ENCODE data around the gene FLT4.
A peak's percentile ranks its signal among the peaks of the same experiment; 100 is the strongest.

The FLT4 gene

DNA sequence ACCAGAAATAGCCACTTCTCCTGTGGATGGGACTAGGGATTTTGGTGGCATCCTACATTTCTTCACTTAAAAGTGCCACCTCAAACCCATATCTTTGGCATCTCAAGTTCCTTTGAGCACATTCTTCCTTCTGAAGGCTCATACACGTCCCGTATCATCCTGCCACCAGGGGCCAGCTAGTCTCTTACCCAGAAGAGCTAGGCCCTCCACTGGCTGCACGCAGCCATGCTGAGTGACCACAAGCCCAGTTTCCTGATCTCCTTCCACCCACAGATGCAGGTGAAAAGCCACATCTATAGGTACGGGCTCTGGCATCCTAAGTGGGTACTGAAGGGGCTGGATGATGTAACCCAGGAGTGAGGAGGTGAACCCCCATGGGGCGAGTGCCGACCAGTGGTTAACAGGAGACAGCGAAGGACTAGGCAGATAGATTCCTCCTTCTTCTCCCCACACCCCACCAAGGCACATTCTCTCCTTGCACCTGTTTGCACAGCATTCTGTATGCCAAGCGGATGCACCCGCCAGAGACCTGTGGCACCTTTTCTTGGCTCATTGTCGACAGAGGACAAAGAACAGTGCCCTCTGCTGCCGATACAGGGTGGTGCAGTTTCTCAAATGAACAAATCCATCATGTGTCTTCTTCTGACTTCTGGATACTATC lies 43.7 kb downstream of the FLT4 start:
- DNase-seq (ENCODE audit: low read depth) = peak; percentile 44

DNA sequence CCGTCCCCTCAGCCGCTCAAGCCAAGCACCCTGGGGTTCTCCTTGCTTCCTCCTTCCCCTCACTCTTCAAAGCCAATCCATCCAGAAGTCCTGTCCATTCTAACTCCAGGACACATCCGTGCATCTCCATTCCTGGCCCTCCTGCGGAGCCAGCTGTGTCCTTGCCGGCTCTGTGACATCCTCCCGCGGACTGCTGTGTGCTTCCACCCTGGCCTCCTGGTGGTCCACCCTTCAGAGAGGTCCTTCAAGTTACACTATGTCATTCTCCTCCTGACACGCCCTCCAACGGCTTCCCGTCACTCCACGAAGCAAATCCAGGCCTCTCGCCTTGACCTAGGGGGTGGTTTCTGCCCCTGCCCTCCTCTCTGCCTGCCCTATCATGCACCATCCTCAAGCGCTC lies 45.1 kb downstream of the FLT4 start:
- DNase-seq (ENCODE audit: low read depth) = no peak

DNA sequence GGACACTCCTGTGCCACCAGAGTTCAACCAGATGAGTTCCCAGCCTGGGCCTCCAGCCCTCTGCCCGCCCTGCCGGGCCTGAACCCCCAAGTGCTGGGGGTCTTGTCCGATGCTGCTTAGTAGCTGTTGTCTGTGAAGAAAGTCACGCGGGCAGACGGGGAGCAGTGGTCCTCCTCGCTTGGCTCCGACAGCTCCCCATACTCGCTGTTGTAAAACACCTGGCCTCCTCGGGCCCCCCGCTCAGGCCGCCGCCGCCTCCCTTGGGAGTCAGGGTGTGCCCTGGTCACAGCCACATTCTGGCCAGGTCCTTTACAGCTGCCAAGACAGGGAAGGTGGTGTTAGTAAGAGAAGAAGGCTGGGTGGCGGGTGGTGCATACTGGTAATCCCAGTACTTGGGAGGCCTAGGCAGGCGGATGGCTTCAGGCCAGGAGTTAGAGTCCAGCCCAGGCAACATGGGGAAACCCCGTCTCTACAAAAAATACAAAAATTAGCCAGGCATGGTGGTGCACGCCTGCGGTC lies 46.3 kb downstream of the FLT4 start:
- no peak for DNase-seq (ENCODE audit: low read depth)

DNA sequence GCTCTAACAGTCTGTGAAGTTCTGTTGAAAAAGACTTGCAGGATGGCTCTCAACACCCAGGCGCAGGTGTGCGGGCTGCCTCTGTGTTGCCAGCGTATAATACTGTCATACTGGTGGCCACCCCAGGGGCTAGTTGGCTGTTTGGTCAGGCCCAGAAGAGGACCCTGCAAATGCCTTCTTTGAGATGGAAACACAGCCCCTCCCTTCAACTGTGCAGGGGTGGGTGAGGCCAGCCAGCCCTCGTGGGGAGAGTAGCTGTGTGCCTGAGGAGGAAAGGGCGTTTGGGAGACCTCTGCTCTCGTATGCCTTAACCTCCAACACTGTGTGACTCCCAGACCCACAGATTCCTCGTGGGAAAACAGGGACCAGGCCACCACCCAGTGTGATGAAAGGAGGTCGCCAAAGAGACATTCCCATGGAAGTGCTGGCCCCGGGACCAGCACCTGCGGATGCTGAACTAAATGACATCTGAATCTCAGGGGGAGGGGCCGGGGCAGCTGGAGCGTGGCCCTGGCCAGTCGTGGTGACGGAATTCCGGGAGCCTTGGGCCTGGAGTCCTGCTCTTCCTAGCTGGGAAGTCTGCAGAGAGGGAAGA lies 46.8 kb downstream of the FLT4 start:
- no peak for DNase-seq (ENCODE audit: low read depth)

DNA sequence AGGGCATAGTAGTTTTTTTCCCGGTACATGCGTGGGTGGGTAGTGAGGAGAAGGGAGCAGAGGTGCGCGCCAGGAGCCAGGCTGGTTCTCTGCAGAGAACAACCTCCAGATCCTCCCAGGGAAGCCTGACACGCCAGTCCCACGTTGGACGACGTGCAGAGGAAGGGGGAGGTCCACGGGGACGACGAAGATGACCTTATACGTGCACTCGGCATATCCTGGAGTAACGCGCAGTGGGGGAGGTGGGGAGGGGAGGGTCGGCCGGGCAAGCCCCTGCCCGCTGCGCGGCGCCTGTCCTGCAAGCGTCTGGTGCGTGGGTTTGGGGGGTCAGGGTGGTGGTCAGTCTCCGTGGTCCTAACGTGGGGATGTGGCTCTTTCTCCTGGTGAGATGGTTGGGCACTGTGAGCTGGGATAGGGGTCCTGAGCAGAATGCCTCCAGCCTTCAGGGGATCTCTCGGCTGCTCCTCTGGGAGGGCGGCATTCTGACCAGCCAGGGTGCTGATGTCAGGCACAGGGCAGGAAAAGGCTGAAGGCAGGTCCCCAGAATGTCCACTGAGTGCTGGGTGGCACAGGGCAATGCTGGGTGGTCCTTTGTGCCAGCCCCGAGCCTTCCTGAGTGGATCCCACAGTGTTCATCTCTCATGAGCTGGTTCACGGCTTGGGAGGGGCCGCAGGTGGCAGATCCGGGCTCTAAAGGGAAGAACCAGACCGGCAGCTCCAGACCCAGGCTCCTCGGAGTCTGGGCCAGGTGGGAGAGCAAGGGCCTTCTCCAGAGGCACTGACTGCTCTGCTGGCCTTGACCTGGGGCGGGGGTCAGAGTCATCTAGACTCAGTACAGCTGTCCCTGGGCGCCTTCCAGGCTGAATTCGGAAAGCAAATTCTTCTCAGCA lies 47.6 kb downstream of the FLT4 start:
- no peak for DNase-seq (ENCODE audit: low read depth)

DNA sequence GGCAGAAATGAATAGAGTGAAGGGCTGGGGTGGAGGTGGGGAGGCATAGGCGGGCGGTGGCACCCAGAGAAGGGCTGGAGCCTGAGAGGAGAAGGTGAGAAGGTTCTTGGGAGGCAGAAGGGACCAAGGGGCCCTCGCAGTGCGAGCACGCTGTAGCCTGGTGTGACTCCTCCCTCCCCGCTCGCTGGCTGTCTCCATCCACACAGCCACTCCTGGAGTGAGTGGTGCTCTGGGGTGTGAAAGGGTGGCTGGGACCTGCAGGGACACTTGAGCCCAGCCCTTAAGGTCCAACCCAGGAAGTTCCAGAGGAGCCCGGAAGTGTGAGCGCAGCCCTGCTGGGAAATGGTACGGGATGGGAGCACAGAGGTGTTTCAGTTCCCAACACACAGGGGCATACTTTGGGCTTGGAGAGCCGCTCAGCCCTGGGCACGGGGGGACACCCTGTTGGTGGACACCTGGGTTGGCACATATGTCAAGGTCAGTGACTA lies 48.8 kb downstream of the FLT4 start:
- DNase-seq (ENCODE audit: low read depth) = no peak

DNA sequence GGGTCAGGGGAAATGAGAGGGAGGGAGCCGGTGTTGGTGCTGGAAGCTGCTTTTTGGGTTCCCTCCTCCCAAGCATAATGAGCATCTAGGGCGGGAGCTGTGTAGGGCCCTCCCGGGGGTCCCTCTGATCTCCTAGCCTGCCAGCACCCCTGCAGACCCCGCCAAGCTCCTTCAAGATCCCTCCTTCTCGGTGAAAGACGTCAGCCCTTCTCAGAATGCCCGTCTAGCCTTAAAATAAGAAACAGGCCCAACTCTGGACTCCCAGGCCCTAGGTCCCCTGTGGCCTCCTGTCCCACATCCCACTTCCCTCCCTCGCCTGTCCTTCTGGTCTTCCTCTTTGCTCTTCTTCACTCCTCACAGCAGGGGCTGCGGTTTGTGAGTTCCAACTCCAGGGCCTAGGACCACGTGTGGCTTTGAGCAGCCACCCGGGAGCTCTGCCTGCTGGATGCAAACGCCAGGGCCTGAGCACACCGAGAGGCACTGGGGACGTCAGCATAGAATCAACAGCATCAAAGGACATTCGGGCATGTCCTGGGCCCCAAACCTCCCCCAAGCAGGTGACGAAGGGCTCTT lies 49.3 kb downstream of the FLT4 start:
- no peak for DNase-seq (ENCODE audit: low read depth)

DNA sequence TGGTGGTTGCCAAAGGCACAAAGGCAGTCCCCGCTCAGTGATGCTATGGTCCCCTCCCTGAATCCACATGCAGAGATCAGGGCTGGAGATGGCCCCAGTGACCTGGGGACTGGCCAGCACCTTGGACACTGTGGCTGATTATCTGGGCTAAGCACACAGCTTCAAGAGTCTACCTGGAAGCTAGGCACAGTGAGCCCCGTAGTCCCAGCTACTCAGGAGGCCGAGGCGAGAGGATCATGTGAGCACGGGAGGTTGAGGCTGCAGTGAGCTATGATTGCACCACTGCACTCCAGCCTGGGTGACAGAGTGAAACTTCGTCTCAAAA lies 49.8 kb downstream of the FLT4 start:
- no peak for DNase-seq (ENCODE audit: low read depth)

DNA sequence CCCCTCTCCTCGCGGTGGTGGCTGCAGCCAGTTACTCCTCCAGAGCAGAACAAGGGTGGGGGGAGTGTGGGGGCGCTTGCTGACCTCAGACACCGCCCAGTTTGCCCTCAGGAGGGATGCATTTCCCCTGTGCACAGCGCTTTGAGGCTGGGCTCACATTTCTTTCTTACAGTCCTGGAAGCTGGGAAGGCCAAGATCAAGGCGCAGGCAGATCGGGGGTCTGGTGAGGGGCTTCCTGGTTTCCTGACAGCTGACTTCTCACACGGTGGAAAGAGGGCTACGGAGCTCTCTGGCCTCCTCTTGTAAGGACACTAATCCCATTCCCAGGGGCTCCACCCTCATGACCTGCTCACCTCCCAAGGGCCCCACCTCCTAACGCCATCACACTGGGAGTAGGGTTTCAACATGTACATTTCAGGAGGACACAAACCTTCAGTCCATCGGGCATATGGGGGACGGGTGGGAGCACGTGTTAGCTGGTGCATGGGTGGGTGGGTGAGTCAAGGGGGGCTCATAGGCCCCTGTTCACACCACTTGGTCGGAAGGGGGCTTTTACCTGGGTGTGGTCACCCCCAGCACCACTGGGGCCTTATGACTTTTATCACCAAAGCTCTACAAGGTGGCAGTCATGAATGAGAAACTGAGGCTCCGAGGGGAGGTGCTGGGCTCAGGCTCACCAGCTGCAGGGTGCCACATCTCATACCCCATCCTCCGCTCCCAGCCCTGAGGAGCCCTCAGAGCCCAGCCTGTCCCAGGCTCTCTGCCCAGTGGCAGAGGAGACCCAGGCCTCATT lies 50.4 kb downstream of the FLT4 start:
- DNase-seq (ENCODE audit: low read depth) = no peak

DNA sequence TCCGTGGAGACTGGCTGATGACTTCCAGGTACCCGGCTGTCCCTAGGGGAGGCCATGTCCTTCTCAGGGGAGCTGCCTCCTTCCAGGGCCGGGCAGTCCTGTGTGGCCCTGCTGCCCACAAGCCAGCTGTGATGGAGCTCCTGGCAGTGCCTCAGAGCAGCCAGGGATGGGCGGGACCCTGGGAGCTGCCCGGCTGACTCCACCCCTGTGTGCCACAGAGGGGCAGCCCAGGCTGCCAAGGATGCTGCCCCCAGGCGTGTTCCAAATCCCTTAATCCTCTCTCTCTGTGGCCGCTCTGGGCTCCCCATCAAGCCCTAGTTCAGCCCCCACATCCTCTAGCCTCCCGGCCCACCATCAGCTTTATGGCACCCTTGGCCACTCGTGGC lies 51.1 kb downstream of the FLT4 start:
- no peak for DNase-seq (ENCODE audit: low read depth)

DNA sequence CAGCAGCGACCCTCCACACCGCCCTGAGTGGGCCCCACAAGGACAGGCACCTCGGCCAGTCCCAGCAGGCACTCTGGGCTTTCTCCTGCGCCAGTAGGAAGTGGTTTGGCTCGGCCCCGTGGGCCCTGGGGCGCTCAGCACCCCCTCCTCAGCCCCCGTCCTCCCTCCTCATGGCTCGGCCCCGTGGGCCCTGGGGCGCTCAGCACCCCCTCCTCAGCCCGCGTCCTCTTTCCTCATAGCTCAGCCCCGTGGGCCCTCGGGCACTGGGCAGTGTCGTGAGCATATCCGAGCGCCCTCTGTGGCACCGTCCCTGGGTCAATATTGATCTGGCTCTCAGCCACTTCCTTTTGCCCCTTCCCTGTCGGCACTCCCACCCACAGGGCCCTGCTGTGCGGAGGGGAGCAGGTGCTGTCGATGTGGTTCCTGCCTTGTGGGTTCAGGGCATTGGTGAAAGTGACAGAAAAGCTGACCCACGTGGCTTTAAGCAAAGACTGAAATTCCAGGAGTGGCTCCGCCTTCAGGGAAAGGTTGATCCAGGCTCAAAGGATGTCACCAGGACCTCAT lies 52.6 kb downstream of the FLT4 start:
- no peak for DNase-seq (ENCODE audit: low read depth)

DNA sequence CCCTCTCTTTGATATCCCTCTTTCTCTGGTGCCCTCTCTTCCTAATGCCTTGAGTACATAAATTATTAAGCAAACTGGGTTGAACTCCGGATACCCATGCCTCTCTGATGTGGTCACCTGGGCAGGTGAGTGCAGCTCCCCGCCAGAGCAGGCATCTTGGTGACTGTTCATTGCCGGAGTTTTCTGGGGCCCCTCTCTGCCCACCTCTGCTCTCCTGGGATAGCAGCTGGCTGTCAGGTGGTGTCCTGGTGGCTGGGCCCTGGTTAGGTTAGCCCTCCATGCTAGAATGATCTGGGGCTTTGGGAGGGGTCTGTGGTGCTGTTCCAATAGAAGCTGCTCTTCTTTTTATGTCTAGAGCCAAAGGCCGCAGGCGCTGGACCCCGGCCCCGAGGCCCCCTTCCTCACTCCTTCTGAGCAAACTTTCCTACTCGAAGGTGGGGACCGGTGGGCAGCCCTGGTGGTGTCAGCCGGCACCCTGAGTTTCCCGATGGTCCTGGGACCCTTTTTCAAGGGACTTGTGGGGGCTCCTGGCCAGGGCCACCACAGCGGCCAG lies 53.2 kb downstream of the FLT4 start:
- DNase-seq (ENCODE audit: low read depth) = no peak

DNA sequence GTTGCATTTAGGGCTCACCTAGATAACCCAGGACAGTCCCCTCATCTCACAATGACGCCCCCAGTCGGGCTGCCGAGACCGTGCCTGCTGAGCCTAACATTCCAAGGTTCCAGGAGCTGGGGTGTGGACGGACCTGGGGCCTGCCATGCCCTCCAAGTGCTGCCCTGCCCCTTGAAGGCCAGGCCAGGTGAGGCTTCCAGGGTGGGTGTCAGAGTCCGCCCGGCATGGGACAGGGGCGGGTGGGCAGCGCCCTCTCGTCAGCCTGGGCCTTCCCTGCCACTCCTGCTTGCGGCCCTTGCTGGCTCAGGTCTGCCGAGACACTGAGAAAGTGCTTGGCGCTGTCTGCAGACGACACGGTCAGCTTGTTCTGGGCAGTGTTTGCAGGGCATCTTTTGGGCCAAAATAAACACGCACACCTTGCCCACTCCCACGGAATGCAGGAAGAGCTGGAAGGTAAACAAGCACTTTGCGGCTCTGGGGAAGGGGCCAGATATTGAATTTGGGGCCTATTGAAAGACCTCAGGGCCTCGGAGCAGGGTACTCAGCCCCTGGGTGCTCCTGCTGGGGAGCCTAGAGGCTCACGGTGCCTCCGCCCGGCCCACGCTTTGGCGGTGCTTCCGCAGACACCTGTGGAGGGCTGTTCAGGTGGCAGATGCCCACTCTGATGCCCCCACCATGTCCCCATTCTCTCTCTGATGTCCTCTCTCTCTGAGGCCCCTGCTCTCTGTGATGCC lies 53.9 kb downstream of the FLT4 start:
- no peak for DNase-seq (ENCODE audit: low read depth)

DNA sequence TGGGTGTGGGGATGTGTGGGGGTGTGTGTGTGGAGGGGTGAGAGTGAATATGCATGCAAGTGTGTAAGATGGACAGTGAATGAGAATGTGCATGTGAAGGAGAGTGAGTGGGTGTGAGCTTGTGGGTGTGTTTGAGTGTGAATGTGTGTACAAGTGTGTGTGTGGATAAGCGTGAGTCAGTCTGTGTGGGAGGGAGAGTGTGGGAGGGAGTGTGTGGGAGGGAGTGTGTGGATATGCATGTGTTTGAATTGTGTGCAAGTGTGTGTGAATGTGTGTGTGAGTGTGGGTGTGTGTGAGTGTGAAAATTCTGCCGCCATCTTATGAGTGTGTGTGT lies 54.4 kb downstream of the FLT4 start:
- DNase-seq (ENCODE audit: low read depth) = no peak

DNA sequence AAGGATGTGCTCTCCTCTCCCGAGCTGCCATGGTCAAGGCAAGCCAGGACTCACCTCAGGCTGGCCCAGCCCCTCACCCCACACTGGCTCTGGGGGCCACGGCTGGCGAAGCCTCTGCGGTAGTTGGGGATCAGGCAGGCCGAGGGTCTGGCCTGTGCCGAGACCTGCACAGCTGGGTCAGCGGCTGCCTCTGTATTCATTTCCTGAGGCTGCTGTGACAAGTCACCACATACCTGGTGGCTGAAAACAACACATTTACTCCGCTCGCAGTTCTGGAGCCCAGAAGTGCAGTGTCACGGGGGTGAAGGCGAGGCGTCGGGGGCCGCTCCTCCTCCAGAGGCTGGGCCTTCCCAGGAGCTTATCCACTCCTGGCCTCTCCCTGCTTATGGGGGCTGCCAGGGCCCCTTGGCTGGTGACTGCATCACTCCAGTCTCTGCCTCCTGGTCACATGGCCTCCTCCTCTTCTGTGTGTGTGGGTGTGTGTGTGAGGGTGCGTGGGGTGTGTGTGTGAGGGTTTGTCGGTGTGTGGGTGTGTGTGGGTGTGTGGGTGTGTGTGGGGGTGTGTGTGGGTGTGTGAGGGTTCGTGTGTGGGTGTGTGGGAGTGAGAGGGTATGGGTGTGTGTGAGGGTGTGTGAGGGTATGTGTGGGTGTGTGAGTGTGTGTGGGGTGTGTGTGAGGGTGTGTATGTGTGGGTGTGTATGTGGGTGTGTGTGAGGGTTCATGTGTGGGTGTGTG lies 54.9 kb downstream of the FLT4 start:
- no peak for DNase-seq (ENCODE audit: low read depth)

DNA sequence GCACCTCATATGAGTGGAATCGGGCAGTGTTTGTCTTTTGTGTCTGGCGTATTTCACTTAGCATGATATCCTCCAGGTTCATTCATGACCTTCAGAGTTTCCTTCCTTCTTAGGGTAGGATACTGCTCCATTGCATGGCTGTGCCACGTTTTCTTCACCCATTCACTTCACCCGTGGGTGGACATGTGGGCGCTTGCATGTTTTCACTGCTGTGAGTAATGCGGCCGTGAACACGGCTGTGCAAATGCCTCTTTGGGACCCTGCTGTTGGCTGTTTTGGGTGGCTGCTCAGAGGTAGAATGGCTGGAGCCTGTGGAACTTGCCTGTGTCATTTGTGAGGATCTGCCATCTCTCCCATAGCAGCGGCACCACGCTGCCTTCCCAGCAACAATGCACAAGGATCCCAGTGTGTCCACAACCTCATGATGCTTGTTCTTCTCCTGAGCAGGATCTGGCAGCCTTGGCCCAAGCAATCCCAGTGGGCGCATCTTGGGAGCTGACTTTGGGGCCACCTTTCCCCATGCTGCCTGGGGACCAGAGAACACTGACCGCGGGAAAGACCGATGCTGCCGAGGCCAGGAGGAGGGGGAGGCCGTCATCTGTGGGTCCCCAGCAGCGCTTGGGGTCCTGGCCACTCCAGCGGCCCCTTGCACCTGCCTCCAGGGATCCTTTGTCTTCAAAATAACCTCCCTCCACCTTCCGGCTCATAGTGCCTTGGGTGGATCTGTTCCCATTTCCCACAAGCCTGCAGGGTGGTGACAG lies 55.8 kb downstream of the FLT4 start:
- DNase-seq (ENCODE audit: low read depth) = no peak

DNA sequence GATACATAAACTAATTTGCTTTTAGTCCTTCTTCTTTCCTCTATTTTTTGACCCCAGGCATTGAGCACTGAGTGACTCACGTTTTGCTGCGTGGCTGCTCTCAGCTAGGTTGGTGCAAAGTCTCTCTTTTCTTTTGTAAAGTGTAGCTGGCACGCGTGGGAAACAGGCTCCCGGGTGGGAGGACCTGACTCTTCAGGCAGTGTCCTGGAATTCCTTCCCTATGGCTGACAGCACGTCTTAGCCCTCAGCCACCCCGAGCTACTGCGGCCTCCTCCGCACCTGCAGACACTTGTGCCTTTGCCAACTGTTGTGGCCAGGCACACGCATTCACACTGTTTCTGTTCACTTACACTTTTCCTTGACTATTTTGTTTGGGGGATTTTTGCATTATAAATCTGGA lies 57.2 kb downstream of the FLT4 start:
- no peak for DNase-seq (ENCODE audit: low read depth)

DNA sequence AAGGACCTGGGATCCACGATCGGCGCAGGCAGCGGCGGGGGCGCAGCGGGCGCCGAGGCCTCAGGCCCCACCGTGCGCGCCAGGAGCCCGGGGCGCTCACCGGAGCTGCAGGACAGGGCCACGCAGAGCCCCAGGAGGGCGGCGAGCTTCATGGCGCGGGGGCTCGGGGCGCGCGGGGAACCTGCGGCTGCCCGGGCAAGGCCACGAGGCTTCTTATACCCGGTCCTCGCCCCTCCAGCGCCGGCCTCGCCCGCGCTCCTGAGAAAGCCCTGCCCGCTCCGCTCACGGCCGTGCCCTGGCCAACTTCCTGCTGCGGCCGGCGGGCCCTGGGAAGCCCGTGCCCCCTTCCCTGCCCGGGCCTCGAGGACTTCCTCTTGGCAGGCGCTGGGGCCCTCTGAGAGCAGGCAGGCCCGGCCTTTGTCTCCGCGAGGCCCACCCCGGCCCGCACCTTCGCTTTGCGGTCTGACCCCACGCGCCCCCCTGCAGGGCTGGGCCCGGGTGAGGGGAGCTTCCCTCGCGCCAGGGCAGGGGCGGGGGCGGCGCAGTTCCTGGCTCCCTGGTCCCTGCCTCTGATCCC lies 58.0 kb downstream of the FLT4 start, which contains the start of gene SCGB3A1:
Gene SCGB3A1 (minus strand): TSS at position 189 of the 577 bp plus-strand sequence. CDS start 37 bp downstream, at position 152.
- DNase-seq (ENCODE audit: low read depth) = no peak
